ENCODE results near the gene EFCAB13. TPM values are rescaled to one million over a fixed set of nuclear protein-coding genes. Genes with fewer than 3 reads are reported as not detected.

The EFCAB13 gene
- total RNA-seq, 1 experiment from 2014 or later, result 1.6 TPM

DNA sequence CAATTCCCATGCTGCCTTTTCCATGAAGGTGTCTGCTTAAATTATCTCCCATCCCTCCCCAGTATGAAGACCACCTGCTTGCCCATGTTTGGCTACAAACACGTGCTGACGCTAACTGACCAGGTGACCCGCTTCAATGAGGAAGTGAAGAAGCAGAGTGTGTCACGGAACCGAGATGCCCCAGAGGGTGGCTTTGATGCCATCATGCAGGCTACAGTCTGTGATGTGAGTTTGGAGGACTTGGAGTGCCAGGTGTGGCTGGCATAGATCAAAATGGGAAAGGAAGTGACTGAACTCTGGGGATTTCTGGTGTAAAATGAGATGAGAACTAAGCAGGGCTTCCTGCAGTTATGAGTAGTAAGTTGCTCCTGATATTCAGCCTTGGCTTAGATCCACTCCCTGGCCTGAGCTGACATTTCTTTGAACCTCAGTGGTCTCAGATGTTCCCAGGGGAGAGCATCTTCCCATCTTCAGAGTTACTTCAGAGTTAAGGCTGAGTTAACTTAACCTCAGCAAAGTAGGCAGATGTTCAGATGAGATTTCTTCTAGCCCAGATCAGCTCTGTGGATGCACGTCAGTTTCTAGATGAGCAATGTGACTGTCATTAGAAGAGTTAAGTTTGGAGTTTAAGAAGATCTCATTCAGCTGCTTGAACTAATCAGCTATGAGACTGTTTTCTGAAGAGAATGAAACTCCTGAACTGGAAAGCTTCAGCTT lies 37.4 kb upstream of the EFCAB13 start:
- no peak overlapping the region for H2AK5ac ChIP-seq (ENCODE audit: insufficient read length, low read length)
- no peak for DNase-seq
- H3K27me3 ChIP-seq (ENCODE audit: insufficient read depth, low read length), result no peaks in the 10 kb centered on the region
- H3K4me1 ChIP-seq (ENCODE audit: insufficient read depth, low read length), result no peaks in the 10 kb centered on the region
- Mint-ChIP-seq H3K27ac (no peak overlapping the region), H3K27me3 (ENCODE audit: low read depth) (peaks cover 7% of the 10 kb centered on the region; the same call in 1 of the 2 replicates), H3K9me3 (no peaks in the 10 kb centered on the region), H3K4me3 (no peak overlapping the region), H3K4me1 (peaks cover 7 to 10% of the 10 kb centered on the region in 2 experiments), H3K36me3 (ENCODE audit: insufficient read depth in 1 of 3, low read depth in 3 of 3) (no peaks in the 10 kb centered on the region; a peak in 1 of 7 replicates)
- no peak overlapping the region for H3K23ac ChIP-seq (ENCODE audit: insufficient read length, low read depth, low read length)
- no peak overlapping the region for H3K56ac ChIP-seq (ENCODE audit: insufficient read length, low read depth, low read length)
- H2BK120ac ChIP-seq (ENCODE audit: low read depth, low read length, poor library complexity, severe bottlenecking), result no peak overlapping the region
- no peak overlapping the region for H2BK20ac ChIP-seq (ENCODE audit: low read depth, low read length, poor library complexity, severe bottlenecking)
- no peak overlapping the region for H4K8ac ChIP-seq (replicated peaks; ENCODE audit: insufficient read length, low read depth, low read length)
- no peak overlapping the region for H4K5ac ChIP-seq (ENCODE audit: insufficient read length, low read depth, low read length)
- H3K27ac ChIP-seq (ENCODE audit: insufficient read length, low read depth, low read length), result no peak overlapping the region
- no CpG with 5 or more reads among the region's 6 CpGs for WGBS (ENCODE audit: extremely low coverage, insufficient read length, low lambda C conversion rate)
- H4K91ac ChIP-seq (ENCODE audit: insufficient read length, low read depth, low read length), result no peak overlapping the region
- TF ChIP-seq, protein P1, sequence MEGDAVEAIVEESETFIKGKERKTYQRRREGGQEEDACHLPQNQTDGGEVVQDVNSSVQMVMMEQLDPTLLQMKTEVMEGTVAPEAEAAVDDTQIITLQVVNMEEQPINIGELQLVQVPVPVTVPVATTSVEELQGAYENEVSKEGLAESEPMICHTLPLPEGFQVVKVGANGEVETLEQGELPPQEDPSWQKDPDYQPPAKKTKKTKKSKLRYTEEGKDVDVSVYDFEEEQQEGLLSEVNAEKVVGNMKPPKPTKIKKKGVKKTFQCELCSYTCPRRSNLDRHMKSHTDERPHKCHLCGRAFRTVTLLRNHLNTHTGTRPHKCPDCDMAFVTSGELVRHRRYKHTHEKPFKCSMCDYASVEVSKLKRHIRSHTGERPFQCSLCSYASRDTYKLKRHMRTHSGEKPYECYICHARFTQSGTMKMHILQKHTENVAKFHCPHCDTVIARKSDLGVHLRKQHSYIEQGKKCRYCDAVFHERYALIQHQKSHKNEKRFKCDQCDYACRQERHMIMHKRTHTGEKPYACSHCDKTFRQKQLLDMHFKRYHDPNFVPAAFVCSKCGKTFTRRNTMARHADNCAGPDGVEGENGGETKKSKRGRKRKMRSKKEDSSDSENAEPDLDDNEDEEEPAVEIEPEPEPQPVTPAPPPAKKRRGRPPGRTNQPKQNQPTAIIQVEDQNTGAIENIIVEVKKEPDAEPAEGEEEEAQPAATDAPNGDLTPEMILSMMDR (conservative IDR thresholded peaks at IDR 0.05), result no peak
- H4K20me1 ChIP-seq (ENCODE audit: control insufficient read depth, insufficient read depth, insufficient read length), result no peaks in the 10 kb centered on the region
- H3K79me2 ChIP-seq (ENCODE audit: insufficient read depth, low read length), result no peaks in the 10 kb centered on the region
- H3T11ph ChIP-seq (ENCODE audit: low read length), result no peak overlapping the region
- H3K4me2 ChIP-seq (ENCODE audit: insufficient read depth, insufficient read length, low read length), result no peak overlapping the region
- no peaks in the 10 kb centered on the region for H3K79me1 ChIP-seq (ENCODE audit: insufficient read depth, low read depth, low read length, poor library complexity, severe bottlenecking)
- no peak overlapping the region for H2BK12ac ChIP-seq (ENCODE audit: insufficient read length, low read depth, low read length)
- H2AFZ ChIP-seq (ENCODE audit: low read length), result no peak overlapping the region
- H3K18ac ChIP-seq (ENCODE audit: insufficient read length, low read depth, low read length), result no peak overlapping the region
- no peaks in the 10 kb centered on the region for H3K9me3 ChIP-seq (ENCODE audit: control insufficient read depth, low read depth, low read length)
- no peak overlapping the region for H3K14ac ChIP-seq (ENCODE audit: insufficient read depth, low read length)
- H3K4ac ChIP-seq (ENCODE audit: low read depth, low read length), result no peak overlapping the region
- no peak overlapping the region for H3K9ac ChIP-seq (ENCODE audit: extremely low read depth, insufficient read length, low read length)
- no peak overlapping the region for H2BK15ac ChIP-seq (ENCODE audit: low read depth, low read length)
- H3K23me2 ChIP-seq (ENCODE audit: insufficient read length, low read depth, low read length, poor library complexity, severe bottlenecking), result no peaks in the 10 kb centered on the region
- no peak overlapping the region for H2BK5ac ChIP-seq (ENCODE audit: insufficient read length, low read length)

Data from H9 (cell line).